GM10248 (cell line): ENCODE data around the gene SNAP47.
A peak's percentile ranks its signal among the peaks of the same experiment; 100 is the strongest.

ENCODE experiments used
- CTCF ChIA-PET: fragments of 300-600 bp; sonication (Branson Sonifier 250); formaldehyde crosslinking; extraction: SDS; loops from one replicate; lab custom pipeline; 2021; ENCODE audit warnings: antibody characterized with exemption; lab: Yijun Ruan, JAX
- POLR2A ChIA-PET: fragments of 350-650 bp; sonication (Branson Sonifier 250); formaldehyde crosslinking; extraction: SDS; loops from one replicate; lab custom pipeline; 2020; ENCODE audit warnings: antibody characterized with exemption; lab: Yijun Ruan, JAX
- DNase-seq: peaks from one replicate; pipeline ENCODE4 v3.0.0; 2012; ENCODE audit errors: extremely low spot score
- CTCF ChIP-seq: IDR thresholded peaks from 2 replicates; pipeline ENCODE4 v1.5.1; 2012; ENCODE audit warnings: mild to moderate bottlenecking, low read depth; ENCODE audit errors: extremely low read depth, missing control alignments, control extremely low read depth

The SNAP47 gene

GRCh38 chr1:227794817-227795192 lies 59.6 kb downstream of the SNAP47 start:
- TF ChIP-seq CTCF = no peak
- ChIA-PET POLR2A (no interaction called here), CTCF (interaction anchor here (1.4 kb wide), 1 partner anchor 31 kb away, joined by 5 read pairs; no protein-coding TSS in a partner anchor)
- DNase-seq = no peak

GRCh38 chr1:227795732-227796131 lies 60.5 kb downstream of the SNAP47 start:
- TF ChIP-seq CTCF = no peak
- CTCF ChIA-PET = interaction anchor here (1.4 kb wide), 1 partner anchor 32 kb away, joined by 5 read pairs; no protein-coding TSS in a partner anchor
- POLR2A ChIA-PET = interaction anchor here (0.6 kb wide), 1 partner anchor 21 kb away, joined by 4 read pairs; no protein-coding TSS in a partner anchor
- peak; percentile 17 for DNase-seq

GRCh38 chr1:227796359-227796915 lies 61.2 kb downstream of the SNAP47 start:
- ChIA-PET POLR2A (no interaction called here), CTCF (no interaction called here)
- no peak for TF ChIP-seq CTCF
- peak; percentile 14 for DNase-seq

GRCh38 chr1:227797144-227797543 lies 61.9 kb downstream of the SNAP47 start:
- POLR2A ChIA-PET = no interaction called here
- no peak for TF ChIP-seq CTCF
- DNase-seq = no peak
- CTCF ChIA-PET = no interaction called here

GRCh38 chr1:227797625-227798024 lies 62.4 kb downstream of the SNAP47 start:
- DNase-seq = no peak
- TF ChIP-seq CTCF = no peak
- ChIA-PET CTCF (no interaction called here), POLR2A (no interaction called here)

GRCh38 chr1:227798078-227798802 lies 63.0 kb downstream of the SNAP47 start:
- TF ChIP-seq CTCF = no peak
- ChIA-PET CTCF (no interaction called here), POLR2A (no interaction called here)
- DNase-seq = no peak
